ENCODE data around the gene LMNTD2. TPM values are rescaled to one million over a fixed set of nuclear protein-coding genes. Genes with fewer than 3 reads are reported as not detected.

The LMNTD2 gene
- total and polyA plus RNA-seq, 2 experiments from 2014 or later, result 0.22 to 0.36 TPM

DNA sequence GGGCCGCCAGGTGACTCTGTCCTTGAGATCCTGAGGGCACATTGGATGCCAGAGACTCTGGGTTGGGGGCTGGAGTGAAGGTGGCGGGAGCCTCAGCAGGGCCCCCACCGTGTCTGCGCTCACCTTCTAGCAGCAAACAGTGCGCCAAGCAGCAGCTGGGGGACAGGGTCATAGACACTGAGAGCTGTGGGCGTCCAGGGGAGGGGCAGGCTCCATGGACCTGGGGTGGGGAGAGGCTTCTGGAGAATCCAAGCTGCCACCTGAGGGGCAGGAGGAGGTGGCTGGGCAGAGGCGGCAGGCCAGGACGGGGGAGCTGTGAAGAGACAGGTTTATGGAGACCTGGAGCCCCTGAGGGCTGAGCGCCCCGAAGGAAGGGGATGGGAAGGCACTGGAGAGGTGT is 23.7 kb upstream of the LMNTD2 start:
- H3F3A ChIP-seq (ENCODE audit: insufficient read depth), result no peaks in the 10 kb centered on the region
- in situ Hi-C loops (cut with MboI), result no loop called here
- no peak overlapping the region for H3K4me3 ChIP-seq
- peaks cover 97% of the 10 kb centered on the region for H3K79me2 ChIP-seq (ENCODE audit: insufficient read depth)
- no peaks in the 10 kb centered on the region for H3K27me3 ChIP-seq (replicated peaks; ENCODE audit: insufficient read depth)
- peaks cover 14% of the 10 kb centered on the region; the same call in 1 of the 2 replicates for H4K20me1 ChIP-seq (ENCODE audit: insufficient read depth)
- H3K4me2 ChIP-seq (ENCODE audit: unreplicated experiment), result no peak overlapping the region
- WGBS, 2 experiments (ENCODE audit: low coverage in 1 of 2, low lambda C conversion rate in 2 of 2, missing lambda C conversion rate in 2 of 2), result 96% methylated on average over 9 to 10 of the region's 10 CpGs
- no peak overlapping the region for H3K27ac ChIP-seq
- H3K9me3 ChIP-seq (ENCODE audit: low read depth), result no peaks in the 10 kb centered on the region
- peaks cover 5% of the 10 kb centered on the region; the same call in 1 of the 2 replicates for H3K36me3 ChIP-seq (ENCODE audit: low read depth)
- DNase-seq, result no peak
- H2AFZ ChIP-seq, result no peak overlapping the region
- 0 out of 2 replicates have a peak, but pooled peaks cover 4% of the 10 kb centered on the region for H3K4me1 ChIP-seq (ENCODE audit: insufficient read depth)
- H3K9ac ChIP-seq, result no peak overlapping the region
- H3K9me2 ChIP-seq (ENCODE audit: insufficient read depth), result no peaks in the 10 kb centered on the region
- no peak for TF ChIP-seq EZH2 (IDR thresholded peaks at IDR 0.05; ENCODE audit: insufficient read depth, poor library complexity, severe bottlenecking)
- TF ChIP-seq EZH2phosphoT487 (IDR thresholded peaks at IDR 0.05; ENCODE audit: insufficient read depth, low read depth), result no peak

DNA sequence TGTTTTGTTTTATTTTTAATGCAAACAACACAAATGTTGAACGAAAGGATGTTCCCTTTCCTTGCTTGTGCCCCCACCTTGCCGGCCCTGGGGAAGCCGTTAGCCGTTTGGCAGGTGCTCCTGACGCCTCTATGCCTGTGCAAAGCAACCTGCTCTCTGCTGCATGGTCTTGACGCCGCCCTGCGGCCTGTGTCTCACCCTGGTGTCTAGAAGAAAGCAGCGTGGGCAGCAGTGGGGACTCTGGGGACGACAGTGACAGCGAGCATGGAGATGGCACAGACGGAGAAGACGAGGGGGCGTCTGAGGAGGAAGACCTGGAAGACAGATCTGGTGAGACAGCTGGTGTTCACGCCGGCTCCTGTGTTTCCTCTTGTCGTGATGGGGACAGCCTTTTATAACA is 21.2 kb upstream of the LMNTD2 start:
- Histone ChIP-seq H3K9me3 (ENCODE audit: low read depth) (no peaks in the 10 kb centered on the region), H2AFZ (no peak overlapping the region), H3K9ac (no peak overlapping the region), H3K27me3 (replicated peaks; ENCODE audit: insufficient read depth) (no peaks in the 10 kb centered on the region), H3K4me3 (no peak overlapping the region), H3K4me2 (ENCODE audit: unreplicated experiment) (no peak overlapping the region), H3K36me3 (ENCODE audit: low read depth) (no peaks in the 10 kb centered on the region; the same call in 1 of the 2 replicates), H3K79me2 (ENCODE audit: insufficient read depth) (peaks cover 99% of the 10 kb centered on the region), H3F3A (ENCODE audit: insufficient read depth) (peaks cover 10% of the 10 kb centered on the region), H3K27ac (no peak overlapping the region), H3K4me1 (ENCODE audit: insufficient read depth) (peaks cover 16% of the 10 kb centered on the region), H4K20me1 (ENCODE audit: insufficient read depth) (peaks cover 20% of the 10 kb centered on the region; the same call in 1 of the 2 replicates), H3K9me2 (ENCODE audit: insufficient read depth) (no peaks in the 10 kb centered on the region)
- in situ Hi-C loops (cut with MboI), result no loop called here
- no peak for DNase-seq
- TF ChIP-seq EZH2phosphoT487 (IDR thresholded peaks at IDR 0.05; ENCODE audit: insufficient read depth, low read depth), result no peak
- TF ChIP-seq EZH2 (IDR thresholded peaks at IDR 0.05; ENCODE audit: insufficient read depth, poor library complexity, severe bottlenecking), result no peak
- WGBS, 2 experiments (ENCODE audit: low coverage in 1 of 2, low lambda C conversion rate in 2 of 2, missing lambda C conversion rate in 2 of 2), result 81 to 83% methylated on average over 17 of the region's 17 CpGs

DNA sequence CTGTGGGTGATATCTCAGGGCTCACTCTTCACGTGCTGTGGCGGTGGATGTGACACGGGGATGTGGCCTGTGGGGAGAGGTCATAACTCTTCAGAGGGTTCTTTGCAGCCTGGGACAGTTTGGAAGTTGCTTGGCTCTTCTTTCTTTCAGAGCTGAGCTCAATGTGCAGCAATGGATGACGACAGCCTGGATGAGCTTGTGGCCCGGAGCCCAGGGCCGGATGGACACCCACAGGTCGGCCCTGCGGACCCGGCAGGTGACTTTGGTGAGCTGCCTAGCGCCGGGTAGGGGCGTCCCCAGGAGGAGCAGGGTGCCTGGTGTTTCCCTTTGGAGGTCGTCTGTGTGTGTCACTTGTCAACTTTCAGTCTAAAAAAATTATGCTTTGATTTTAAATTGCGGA is 20.8 kb upstream of the LMNTD2 start:
- H3K27me3 ChIP-seq (replicated peaks; ENCODE audit: insufficient read depth), result no peaks in the 10 kb centered on the region
- no peak overlapping the region for H2AFZ ChIP-seq
- peaks cover 16% of the 10 kb centered on the region for H3K4me1 ChIP-seq (ENCODE audit: insufficient read depth)
- no peak overlapping the region for H3K4me2 ChIP-seq (ENCODE audit: unreplicated experiment)
- peaks cover 95% of the 10 kb centered on the region for H3K79me2 ChIP-seq (ENCODE audit: insufficient read depth)
- DNase-seq, result no peak
- TF ChIP-seq EZH2 (IDR thresholded peaks at IDR 0.05; ENCODE audit: insufficient read depth, poor library complexity, severe bottlenecking) (no peak), EZH2phosphoT487 (IDR thresholded peaks at IDR 0.05; ENCODE audit: insufficient read depth, low read depth) (no peak)
- no peaks in the 10 kb centered on the region for H3K9me2 ChIP-seq (ENCODE audit: insufficient read depth)
- no peaks in the 10 kb centered on the region for H3K9me3 ChIP-seq (ENCODE audit: low read depth)
- H3K27ac ChIP-seq, result no peak overlapping the region
- WGBS, 2 experiments (ENCODE audit: low coverage in 1 of 2, low lambda C conversion rate in 2 of 2, missing lambda C conversion rate in 2 of 2), result 79% methylated on average over 14 of the region's 14 CpGs
- peaks cover 10% of the 10 kb centered on the region for H3F3A ChIP-seq (ENCODE audit: insufficient read depth)
- in situ Hi-C loops (cut with MboI), result no loop called here
- peaks cover 20% of the 10 kb centered on the region; the same call in 1 of the 2 replicates for H4K20me1 ChIP-seq (ENCODE audit: insufficient read depth)
- no peak overlapping the region for H3K4me3 ChIP-seq
- H3K36me3 ChIP-seq (ENCODE audit: low read depth), result no peaks in the 10 kb centered on the region; the same call in 1 of the 2 replicates
- no peak overlapping the region for H3K9ac ChIP-seq

DNA sequence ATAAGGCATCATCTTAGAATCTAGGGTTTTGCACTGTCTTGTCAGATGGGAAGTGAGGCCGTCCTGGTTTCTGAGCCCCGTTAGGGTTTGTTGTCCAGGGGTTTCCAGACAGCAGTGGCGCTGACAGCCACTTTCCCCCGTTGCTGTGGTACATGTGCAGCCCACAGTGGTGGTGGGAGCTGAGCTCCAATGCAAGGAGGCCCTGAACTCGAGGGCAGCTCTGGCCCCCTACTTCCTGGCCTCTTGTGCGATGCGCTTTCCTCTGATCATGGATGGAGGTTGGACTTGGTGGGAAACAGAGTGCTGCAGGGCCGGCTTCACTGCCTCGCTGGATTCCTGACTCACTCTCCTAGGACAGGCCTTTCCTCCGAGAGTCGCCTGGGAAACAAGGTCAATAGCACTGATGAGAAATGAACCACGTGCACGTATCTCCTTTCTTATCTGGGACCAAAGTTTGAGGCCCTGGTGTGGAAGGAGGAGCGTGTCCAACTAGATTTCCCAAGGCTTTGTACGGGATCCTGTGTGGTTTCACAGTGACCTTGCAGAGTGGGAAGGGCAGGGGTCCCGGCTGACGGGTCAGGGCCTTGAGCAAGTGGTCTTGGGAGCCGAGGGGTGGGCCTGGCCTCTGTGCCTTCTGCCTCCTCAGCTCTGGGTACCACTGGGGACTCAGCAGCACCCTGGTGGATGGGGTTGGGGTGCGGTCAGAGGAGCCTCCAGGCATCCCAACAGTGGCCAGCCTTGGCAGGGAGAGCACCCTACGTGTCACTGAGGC is 19.5 kb upstream of the LMNTD2 start:
- 73 to 74% methylated on average over 20 of the region's 20 CpGs for WGBS, 2 experiments (ENCODE audit: low coverage in 1 of 2, low lambda C conversion rate in 2 of 2, missing lambda C conversion rate in 2 of 2)
- Histone ChIP-seq H4K20me1 (ENCODE audit: insufficient read depth) (peaks cover 20% of the 10 kb centered on the region; the same call in 1 of the 2 replicates), H2AFZ (no peak overlapping the region), H3K9ac (peak overlapping the region; percentile 34), H3K9me3 (ENCODE audit: low read depth) (no peaks in the 10 kb centered on the region), H3K4me3 (no peak overlapping the region; the same call in 1 of the 2 replicates), H3K27me3 (replicated peaks; ENCODE audit: insufficient read depth) (no peaks in the 10 kb centered on the region), H3K9me2 (ENCODE audit: insufficient read depth) (no peaks in the 10 kb centered on the region), H3K79me2 (ENCODE audit: insufficient read depth) (peaks cover 83% of the 10 kb centered on the region), H3F3A (ENCODE audit: insufficient read depth) (peaks cover 10% of the 10 kb centered on the region), H3K27ac (peak overlapping the region; percentile 43; the same call in 1 of the 2 replicates), H3K4me2 (ENCODE audit: unreplicated experiment) (no peak overlapping the region), H3K4me1 (ENCODE audit: insufficient read depth) (peaks cover 17% of the 10 kb centered on the region), H3K36me3 (ENCODE audit: low read depth) (no peaks in the 10 kb centered on the region; the same call in 1 of the 2 replicates)
- in situ Hi-C loops (cut with MboI), result no loop called here
- peak; percentile 57 for DNase-seq
- no peak for TF ChIP-seq EZH2 (IDR thresholded peaks at IDR 0.05; ENCODE audit: insufficient read depth, poor library complexity, severe bottlenecking)
- TF ChIP-seq EZH2phosphoT487 (IDR thresholded peaks at IDR 0.05; ENCODE audit: insufficient read depth, low read depth), result no peak

Data from GM23248 (cell line).